ENCODE data around the gene FKBP14. TPM values are rescaled to one million over a fixed set of nuclear protein-coding genes. Genes with fewer than 3 reads are reported as not detected.

FKBP14 gene
- total RNA-seq, 1 donor = 40.9 TPM

GRCh38 chr7:29971566-29972314 is 54.8 kb downstream of the FKBP14 start:
- Histone ChIP-seq H3K9me3 (ENCODE audit: low read depth, low read length) (no peaks in the 10 kb centered on the region), H3K4me3 (ENCODE audit: insufficient read depth, low read length) (no peak overlapping the region), H3K36me3 (ENCODE audit: insufficient read depth, low read length) (peaks cover 3% of the 10 kb centered on the region), H3K4me2 (ENCODE audit: insufficient read depth, low read length) (no peak overlapping the region), H2AFZ (ENCODE audit: low read length) (no peak overlapping the region), H3K27me3 (ENCODE audit: insufficient read depth, low read length) (no peaks in the 10 kb centered on the region), H3K79me2 (ENCODE audit: insufficient read depth, low read length) (peaks cover 90% of the 10 kb centered on the region), H4K20me1 (ENCODE audit: insufficient read depth, low read length) (peaks cover 47% of the 10 kb centered on the region), H3K4me1 (ENCODE audit: insufficient read depth, low read length) (peaks cover 9% of the 10 kb centered on the region), H3K27ac (ENCODE audit: low read depth, low read length) (no peak overlapping the region)
- no peak for DNase-seq (ENCODE audit: insufficient read length, low spot score, missing footprints)
- TF ChIP-seq CTCF (IDR thresholded peaks at IDR 0.05; ENCODE audit: extremely low read depth, low read depth, low read length) = no peak

GRCh38 chr7:29970158-29970557 is 56.3 kb downstream of the FKBP14 start:
- Histone ChIP-seq H2AFZ (ENCODE audit: low read length) (no peak overlapping the region), H3K4me1 (ENCODE audit: insufficient read depth, low read length) (peaks cover 9% of the 10 kb centered on the region), H3K4me2 (ENCODE audit: insufficient read depth, low read length) (no peak overlapping the region), H3K4me3 (ENCODE audit: insufficient read depth, low read length) (no peak overlapping the region), H3K79me2 (ENCODE audit: insufficient read depth, low read length) (peaks cover 87% of the 10 kb centered on the region), H3K27ac (ENCODE audit: low read depth, low read length) (no peak overlapping the region), H3K36me3 (ENCODE audit: insufficient read depth, low read length) (peaks cover 12% of the 10 kb centered on the region), H3K27me3 (ENCODE audit: insufficient read depth, low read length) (no peaks in the 10 kb centered on the region), H4K20me1 (ENCODE audit: insufficient read depth, low read length) (peaks cover 41% of the 10 kb centered on the region), H3K9me3 (ENCODE audit: low read depth, low read length) (no peaks in the 10 kb centered on the region)
- no peak for TF ChIP-seq CTCF (IDR thresholded peaks at IDR 0.05; ENCODE audit: extremely low read depth, low read depth, low read length)
- no peak for DNase-seq (ENCODE audit: insufficient read length, low spot score, missing footprints)

GRCh38 chr7:29969738-29970137 is 56.8 kb downstream of the FKBP14 start:
- H3K79me2 ChIP-seq (ENCODE audit: insufficient read depth, low read length) = peaks cover 84% of the 10 kb centered on the region
- H3K27ac ChIP-seq (ENCODE audit: low read depth, low read length) = no peak overlapping the region
- no peak for TF ChIP-seq CTCF (IDR thresholded peaks at IDR 0.05; ENCODE audit: extremely low read depth, low read depth, low read length)
- H3K27me3 ChIP-seq (ENCODE audit: insufficient read depth, low read length) = no peaks in the 10 kb centered on the region
- H2AFZ ChIP-seq (ENCODE audit: low read length) = no peak overlapping the region
- no peak for DNase-seq (ENCODE audit: insufficient read length, low spot score, missing footprints)
- peaks cover 41% of the 10 kb centered on the region for H4K20me1 ChIP-seq (ENCODE audit: insufficient read depth, low read length)
- no peak overlapping the region for H3K4me2 ChIP-seq (ENCODE audit: insufficient read depth, low read length)
- peaks cover 12% of the 10 kb centered on the region for H3K36me3 ChIP-seq (ENCODE audit: insufficient read depth, low read length)
- peaks cover 9% of the 10 kb centered on the region for H3K4me1 ChIP-seq (ENCODE audit: insufficient read depth, low read length)
- no peaks in the 10 kb centered on the region for H3K9me3 ChIP-seq (ENCODE audit: low read depth, low read length)
- H3K4me3 ChIP-seq (ENCODE audit: insufficient read depth, low read length) = no peak overlapping the region

DNA sequence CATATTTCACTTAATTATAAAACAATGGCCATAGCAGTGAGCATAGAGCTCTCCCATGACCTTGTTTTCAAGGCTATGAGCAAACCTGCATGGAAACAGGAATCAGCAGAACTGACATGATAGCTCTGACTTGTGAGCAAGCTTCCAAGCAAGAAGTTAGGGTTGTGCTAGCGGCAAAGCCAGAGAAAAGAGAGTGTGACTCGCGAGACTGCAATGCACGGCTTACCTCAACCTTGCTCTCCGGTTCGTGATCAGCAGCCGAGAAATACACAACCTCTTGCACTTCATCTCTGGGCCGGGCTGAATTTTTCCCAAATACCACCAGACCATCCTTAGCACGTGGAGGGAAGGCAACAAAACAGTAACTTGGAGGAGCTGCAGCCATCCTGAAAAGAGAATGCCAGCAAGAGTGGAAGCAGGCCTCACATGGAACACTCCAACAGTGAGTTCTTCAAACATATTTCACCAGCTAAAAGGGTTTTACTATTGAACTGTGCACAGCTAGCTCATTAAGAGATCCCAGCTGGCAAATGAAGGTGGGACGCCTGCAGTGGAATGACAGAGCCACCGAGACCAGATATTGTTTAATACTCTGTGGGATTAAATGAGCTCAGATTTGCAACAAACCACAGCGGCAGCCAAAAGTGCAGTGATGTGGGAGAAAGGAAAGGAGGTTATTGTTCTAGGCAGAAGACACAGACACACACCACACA is 57.7 kb downstream of the FKBP14 start:
- peak overlapping the region; percentile 54 for H3K4me2 ChIP-seq (ENCODE audit: insufficient read depth, low read length)

More for the DNA sequence above, 57.7 kb downstream of the FKBP14 start:
- Histone ChIP-seq H2AFZ (ENCODE audit: low read length) (no peak overlapping the region), H3K9me3 (ENCODE audit: low read depth, low read length) (no peaks in the 10 kb centered on the region), H3K4me1 (ENCODE audit: insufficient read depth, low read length) (peaks cover 9% of the 10 kb centered on the region), H3K79me2 (ENCODE audit: insufficient read depth, low read length) (peaks cover 77% of the 10 kb centered on the region), H3K4me3 (ENCODE audit: insufficient read depth, low read length) (no peak overlapping the region), H3K36me3 (ENCODE audit: insufficient read depth, low read length) (peaks cover 12% of the 10 kb centered on the region), H3K27ac (ENCODE audit: low read depth, low read length) (peak overlapping the region; percentile 36), H3K27me3 (ENCODE audit: insufficient read depth, low read length) (no peaks in the 10 kb centered on the region), H4K20me1 (ENCODE audit: insufficient read depth, low read length) (peaks cover 39% of the 10 kb centered on the region)
- peak; percentile 89 for DNase-seq (ENCODE audit: insufficient read length, low spot score, missing footprints)
- no peak for TF ChIP-seq CTCF (IDR thresholded peaks at IDR 0.05; ENCODE audit: extremely low read depth, low read depth, low read length)
